Measurements from ENCODE around the gene SFMBT2. TPM values are rescaled to one million over a fixed set of nuclear protein-coding genes. Genes with fewer than 3 reads are reported as not detected.
"Not testable (repeated sequence)": the region's sequence is repeated elsewhere in the genome, so short reads cannot be mapped to it uniquely, and the experiment has no call there.

SFMBT2 gene
- polyA plus RNA-seq, 1 donor from 2014 or later = 1.6 TPM

DNA sequence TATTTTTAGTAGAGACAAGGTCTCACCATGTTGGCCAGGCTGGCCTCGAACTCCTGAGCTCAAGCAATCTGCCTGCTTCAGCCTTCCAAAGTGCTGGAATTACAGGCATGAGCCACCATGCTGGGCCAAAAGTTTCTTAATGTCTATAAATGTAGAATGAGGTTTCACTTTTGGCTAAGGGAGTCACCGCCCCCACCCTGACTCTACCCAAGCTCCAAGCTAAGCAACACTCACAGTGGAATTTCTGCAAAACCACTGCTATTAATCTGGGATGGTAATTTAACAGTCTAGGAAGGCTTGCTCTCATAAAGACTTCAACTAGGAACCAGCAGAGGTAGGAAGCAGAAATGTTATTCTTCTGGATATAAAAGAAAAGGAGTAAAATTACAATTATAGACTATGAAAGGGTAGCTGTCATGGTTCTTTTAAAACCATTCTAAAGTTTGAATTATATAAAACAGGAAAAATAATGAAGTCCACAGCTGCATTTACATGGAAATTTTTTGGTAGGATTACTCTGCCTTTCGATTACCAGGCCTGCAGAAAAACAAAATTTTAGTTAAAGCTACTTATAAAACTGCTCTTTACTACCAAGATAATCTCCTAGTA is 211.6 kb downstream of the SFMBT2 start:
- H3K27ac Mint-ChIP-seq = no peak overlapping the region

DNA sequence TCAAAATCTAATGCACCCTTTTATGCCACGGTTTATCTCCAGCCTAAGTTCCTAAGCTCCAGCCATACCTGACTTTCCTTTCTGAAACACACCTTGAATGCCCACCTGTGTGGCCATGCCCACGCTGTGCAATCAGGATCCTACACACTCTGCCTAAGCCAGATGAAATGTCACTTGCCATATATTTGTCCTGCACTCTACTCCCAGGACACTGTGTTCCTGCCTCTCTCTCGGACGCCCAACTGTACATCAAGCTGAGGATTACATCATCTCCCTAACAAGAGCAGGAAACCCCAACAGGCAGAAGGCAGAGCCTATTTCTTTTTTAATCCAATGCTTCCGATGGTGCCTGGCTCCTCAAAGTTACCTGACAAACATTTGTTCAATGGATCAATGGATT is 214.6 kb downstream of the SFMBT2 start:
- peaks cover 22% of the 10 kb centered on the region for H3K36me3 Mint-ChIP-seq
- H3K27ac Mint-ChIP-seq = no peak overlapping the region
- H3K4me1 Mint-ChIP-seq = peaks cover 12 to 22% (median 14%) of the 10 kb centered on the region in 3 donors
- H3K4me3 Mint-ChIP-seq = no peak overlapping the region
- no peaks in the 10 kb centered on the region for H3K27me3 Mint-ChIP-seq
- H3K9me3 Mint-ChIP-seq = peaks cover 0 to 2% (median 0%) of the 10 kb centered on the region in 3 donors

More for the DNA sequence above, 211.6 kb downstream of the SFMBT2 start:
- H3K36me3 Mint-ChIP-seq = peaks cover 23% of the 10 kb centered on the region
- no peak overlapping the region for H3K4me3 Mint-ChIP-seq
- H3K27me3 Mint-ChIP-seq = no peaks in the 10 kb centered on the region
- peaks cover 0 to 3% (median 2%) of the 10 kb centered on the region in 3 donors for H3K4me1 Mint-ChIP-seq
- no peaks in the 10 kb centered on the region for H3K9me3 Mint-ChIP-seq

DNA sequence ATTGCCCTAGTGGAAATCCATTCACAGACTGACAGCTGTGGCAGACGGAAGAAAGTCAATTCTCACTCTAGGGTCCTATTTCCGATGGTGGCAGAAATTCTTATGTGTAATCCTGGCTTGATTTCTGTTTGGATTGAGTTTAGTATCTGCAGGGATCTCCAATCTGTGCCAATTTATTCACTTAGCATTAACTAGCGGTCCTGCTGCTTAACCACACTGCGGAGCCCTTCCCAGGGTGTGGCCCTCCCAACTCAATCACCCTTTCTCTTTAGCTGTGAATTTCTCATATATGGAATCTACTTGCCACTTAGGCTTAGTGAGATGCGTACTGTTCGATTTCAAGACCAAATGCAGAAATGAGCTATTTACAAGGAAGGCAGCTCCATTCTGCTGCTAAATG is 215.7 kb downstream of the SFMBT2 start:
- no peak overlapping the region for H3K4me3 Mint-ChIP-seq
- no peaks in the 10 kb centered on the region for H3K27me3 Mint-ChIP-seq
- no peak overlapping the region for H3K27ac Mint-ChIP-seq
- peaks cover 0 to 4% (median 2%) of the 10 kb centered on the region in 3 donors for H3K9me3 Mint-ChIP-seq
- peaks cover 23% of the 10 kb centered on the region for H3K36me3 Mint-ChIP-seq
- peaks cover 12 to 22% (median 17%) of the 10 kb centered on the region in 3 donors for H3K4me1 Mint-ChIP-seq

DNA sequence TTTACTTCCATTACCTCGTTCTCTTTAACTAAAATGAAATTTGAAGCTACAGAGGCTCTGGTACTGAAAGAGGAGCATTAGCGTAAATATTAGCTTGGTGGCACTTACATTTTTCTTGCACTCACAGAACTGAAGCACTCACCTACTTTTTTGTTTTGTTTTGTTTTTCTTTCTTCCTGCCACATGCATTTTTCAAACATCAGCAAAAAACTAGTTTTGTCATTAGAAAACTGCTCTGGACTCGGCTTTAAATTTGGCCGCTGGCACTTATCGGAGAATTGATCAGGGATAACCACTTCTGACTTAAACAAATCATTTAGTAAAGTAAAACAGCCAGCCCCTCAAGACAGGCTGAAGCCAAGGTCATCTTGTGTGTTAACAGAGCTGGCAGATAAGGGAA is 216.3 kb downstream of the SFMBT2 start:
- Mint-ChIP-seq H3K9me3 (peaks cover 0 to 4% (median 2%) of the 10 kb centered on the region in 3 donors), H3K27ac (no peak overlapping the region), H3K4me1 (peaks cover 12 to 22% (median 17%) of the 10 kb centered on the region in 3 donors), H3K4me3 (peak overlapping the region in 1 of 4 donors; percentile 68), H3K27me3 (no peaks in the 10 kb centered on the region), H3K36me3 (peaks cover 23% of the 10 kb centered on the region)

DNA sequence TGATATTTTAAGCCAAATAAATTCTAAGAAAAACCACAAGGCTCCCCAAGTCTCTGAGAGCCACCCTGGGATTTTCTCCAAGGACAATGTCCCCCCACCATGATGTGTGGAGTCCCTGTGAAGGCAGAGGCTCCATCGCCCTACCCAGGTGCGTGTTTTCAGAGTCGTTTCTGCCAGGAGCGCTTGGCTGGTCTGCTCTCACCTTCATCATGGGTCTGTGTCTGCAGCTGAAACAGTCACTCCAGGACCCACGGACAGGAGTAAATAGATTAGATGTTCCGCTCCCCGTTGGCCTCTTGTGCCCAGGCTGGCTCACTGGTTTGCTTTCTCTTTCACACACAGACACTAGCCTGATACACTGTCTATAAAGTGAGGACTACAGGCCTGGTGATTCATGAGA is 217.5 kb downstream of the SFMBT2 start:
- H3K4me1 Mint-ChIP-seq = peaks cover 12 to 22% (median 18%) of the 10 kb centered on the region in 3 donors
- H3K9me3 Mint-ChIP-seq = peaks cover 0 to 5% (median 4%) of the 10 kb centered on the region in 3 donors
- H3K27ac Mint-ChIP-seq = peak overlapping the region in 2 of 3 donors; percentile 44 to 86
- H3K4me3 Mint-ChIP-seq = peak overlapping the region in 3 of 4 donors; percentile 54 to 89 (median 88)
- H3K27me3 Mint-ChIP-seq = no peaks in the 10 kb centered on the region
- H3K36me3 Mint-ChIP-seq = peaks cover 19% of the 10 kb centered on the region

DNA sequence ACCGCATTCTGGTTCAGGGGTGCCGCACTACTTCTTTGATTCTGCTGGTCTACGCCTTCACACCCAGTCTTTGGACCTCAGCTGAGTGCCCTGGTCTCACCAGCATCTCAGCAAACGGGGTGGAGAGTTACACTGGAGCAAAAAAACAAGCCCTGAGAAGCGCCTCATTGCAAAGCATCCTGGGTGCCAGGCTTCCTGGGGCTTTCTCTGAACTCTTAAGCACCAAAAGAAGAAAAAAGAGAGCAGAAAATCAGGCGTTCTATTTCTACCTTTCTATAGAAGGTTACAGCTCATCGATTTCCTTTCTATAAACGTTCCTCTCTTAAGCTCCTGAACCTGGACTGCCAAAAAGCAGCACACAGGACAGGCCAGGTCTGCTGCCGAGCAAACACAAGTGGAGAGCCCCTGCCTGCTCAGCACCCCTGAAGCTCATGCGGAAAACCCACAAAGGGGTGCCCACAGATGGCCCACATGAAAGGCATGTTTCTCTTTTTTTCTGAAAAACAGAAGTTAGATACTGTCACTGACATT is 217.9 kb downstream of the SFMBT2 start:
- H3K4me1 Mint-ChIP-seq = peaks cover 12 to 22% (median 18%) of the 10 kb centered on the region in 3 donors
- peak overlapping the region in 2 of 3 donors; percentile 44 to 56 for H3K27ac Mint-ChIP-seq
- H3K27me3 Mint-ChIP-seq = no peaks in the 10 kb centered on the region
- H3K36me3 Mint-ChIP-seq = peaks cover 17% of the 10 kb centered on the region
- H3K4me3 Mint-ChIP-seq = peak overlapping the region in 2 of 4 donors; percentile 88 to 89
- H3K9me3 Mint-ChIP-seq = peaks cover 0 to 5% (median 4%) of the 10 kb centered on the region in 3 donors

DNA sequence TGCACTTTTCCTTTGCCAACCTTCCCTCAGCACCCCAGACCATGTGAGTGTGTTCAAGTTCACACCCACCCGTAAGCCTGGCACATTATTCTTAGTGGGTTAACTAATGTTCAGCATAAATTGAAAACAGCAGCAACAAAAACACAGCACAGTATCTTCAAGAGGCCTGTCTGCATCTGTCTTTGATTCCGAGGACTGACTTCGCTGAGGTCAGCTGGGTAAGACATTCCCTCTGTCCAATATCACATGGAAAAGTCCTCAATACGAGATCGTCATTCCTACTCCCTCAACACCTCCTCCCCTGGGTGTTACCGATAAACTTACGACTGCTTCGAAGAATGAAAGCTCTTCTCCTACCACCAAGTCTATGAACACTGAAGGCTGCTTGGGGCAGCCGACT is 218.8 kb downstream of the SFMBT2 start:
- H3K27ac Mint-ChIP-seq = no peak overlapping the region
- peaks cover 17% of the 10 kb centered on the region for H3K36me3 Mint-ChIP-seq
- no peak overlapping the region for H3K4me3 Mint-ChIP-seq
- no peaks in the 10 kb centered on the region for H3K27me3 Mint-ChIP-seq
- peaks cover 17 to 22% (median 18%) of the 10 kb centered on the region in 3 donors for H3K4me1 Mint-ChIP-seq
- peaks cover 0 to 5% (median 4%) of the 10 kb centered on the region in 3 donors for H3K9me3 Mint-ChIP-seq

DNA sequence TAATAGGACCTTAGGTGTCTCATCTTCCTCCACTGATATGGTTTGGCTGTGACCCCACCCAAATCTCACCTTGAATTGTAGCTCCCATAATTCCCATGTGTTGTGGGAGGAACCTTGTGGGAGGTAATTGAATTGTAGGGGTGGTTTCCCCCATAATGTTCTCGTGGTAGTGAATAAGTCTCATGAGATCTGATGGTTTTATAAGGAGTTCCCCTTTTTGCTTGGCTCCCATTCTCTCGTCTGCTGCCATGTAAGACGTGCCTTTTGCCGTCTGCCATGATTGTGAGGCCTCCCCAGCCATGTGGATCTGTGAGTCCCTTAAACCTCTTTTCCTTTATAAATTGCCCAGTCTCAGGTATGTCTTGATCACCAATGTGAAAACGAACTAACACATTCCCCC is 220.1 kb downstream of the SFMBT2 start:
- Mint-ChIP-seq H3K4me1 (peaks cover 19 to 24% (median 23%) of the 10 kb centered on the region in 3 donors), H3K36me3 (peaks cover 14% of the 10 kb centered on the region)
- not testable (repeated sequence) for H3K4me3 Mint-ChIP-seq, H3K27ac Mint-ChIP-seq, H3K27me3 Mint-ChIP-seq, H3K9me3 Mint-ChIP-seq

DNA sequence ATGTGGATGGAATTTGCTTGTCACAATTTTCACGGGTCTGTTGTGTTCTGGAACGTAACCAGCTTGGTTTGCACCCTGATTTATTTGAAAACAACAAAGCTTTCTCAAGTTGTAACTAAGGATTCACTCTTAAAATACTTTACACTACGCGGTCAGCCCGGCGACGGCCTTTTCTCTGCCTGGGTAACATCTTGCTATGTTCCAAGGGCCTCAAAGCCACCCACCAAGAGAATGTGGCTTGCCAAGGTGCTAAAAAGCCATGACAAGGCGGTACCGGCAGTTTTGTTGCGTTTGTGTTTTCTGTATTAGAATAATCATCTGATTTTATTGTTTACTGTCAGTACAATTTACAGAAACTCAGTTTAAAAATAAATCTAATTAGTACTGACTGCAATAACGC is 220.9 kb downstream of the SFMBT2 start:
- Mint-ChIP-seq H3K36me3 (peaks cover 10% of the 10 kb centered on the region), H3K4me3 (no peak overlapping the region), H3K9me3 (peaks cover 0 to 5% (median 4%) of the 10 kb centered on the region in 3 donors), H3K4me1 (peaks cover 28 to 33% (median 31%) of the 10 kb centered on the region in 3 donors), H3K27me3 (no peaks in the 10 kb centered on the region), H3K27ac (peak overlapping the region in 1 of 3 donors; percentile 50)

DNA sequence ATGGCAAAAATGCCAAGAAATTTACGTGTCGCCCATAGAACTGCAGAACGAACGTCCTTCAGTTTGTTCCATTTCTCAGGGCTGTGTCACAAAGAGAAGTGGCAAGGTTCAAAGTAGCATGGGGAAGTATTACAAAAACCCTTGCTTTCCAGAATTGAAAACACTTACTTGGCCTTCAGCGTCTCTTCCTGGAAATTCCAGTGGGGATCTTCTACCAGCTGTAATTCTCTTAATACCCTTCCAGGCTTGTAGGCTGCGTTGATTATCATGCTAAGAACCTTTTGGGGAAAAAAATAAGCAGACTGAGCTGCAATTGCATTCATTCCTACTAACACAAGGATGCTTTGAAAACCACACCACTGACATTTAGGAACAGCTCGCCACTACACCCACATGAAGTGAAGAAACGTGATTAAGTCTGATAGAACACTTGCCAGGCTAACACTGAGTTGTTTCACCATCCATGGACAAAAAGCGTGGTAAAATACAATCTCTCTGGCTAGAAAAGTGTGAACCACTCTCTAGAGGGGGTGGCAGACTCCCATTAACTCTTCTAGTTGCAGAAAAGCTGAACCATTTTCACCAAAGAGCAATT is 222.3 kb downstream of the SFMBT2 start:
- Mint-ChIP-seq H3K4me3 (no peak overlapping the region), H3K27me3 (no peaks in the 10 kb centered on the region), H3K27ac (no peak overlapping the region), H3K9me3 (peaks cover 5 to 7% (median 6%) of the 10 kb centered on the region in 3 donors), H3K4me1 (peaks cover 26 to 37% (median 33%) of the 10 kb centered on the region in 3 donors), H3K36me3 (peaks cover 9% of the 10 kb centered on the region)

DNA sequence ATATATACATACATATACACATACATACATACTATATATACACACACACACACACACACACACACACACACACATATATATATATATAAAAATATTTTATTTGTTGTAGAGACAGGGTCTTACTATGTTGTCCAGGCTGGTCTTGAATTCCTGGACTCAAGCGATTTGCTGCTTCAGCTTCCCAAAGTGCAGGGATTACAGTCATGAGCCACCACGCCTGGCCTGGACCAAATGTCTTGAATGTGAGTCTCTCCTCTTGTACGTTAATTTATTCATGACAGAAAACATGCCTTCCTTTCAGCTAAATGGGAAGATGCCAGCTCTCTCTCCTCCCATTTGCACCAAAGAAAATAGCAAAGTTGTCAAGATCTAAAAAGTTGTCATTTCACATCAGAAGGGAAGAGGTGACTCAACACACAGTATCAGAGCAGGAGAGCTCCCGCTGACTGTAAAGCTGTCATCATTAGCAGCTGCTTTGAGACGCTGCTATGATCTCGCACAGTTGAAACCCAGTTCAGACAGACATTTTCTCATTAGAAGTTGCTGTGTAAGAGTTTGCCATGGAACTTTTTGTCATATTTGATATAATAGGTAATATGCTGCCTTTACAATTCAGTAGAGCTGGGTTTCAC is 224.3 kb downstream of the SFMBT2 start:
- Mint-ChIP-seq H3K4me3 (no peak overlapping the region), H3K27me3 (no peaks in the 10 kb centered on the region), H3K36me3 (peaks cover 6% of the 10 kb centered on the region), H3K9me3 (peaks cover 6 to 9% (median 7%) of the 10 kb centered on the region in 3 donors), H3K4me1 (peaks cover 19 to 33% (median 22%) of the 10 kb centered on the region in 3 donors), H3K27ac (peak overlapping the region in 1 of 3 donors; percentile 39)

DNA sequence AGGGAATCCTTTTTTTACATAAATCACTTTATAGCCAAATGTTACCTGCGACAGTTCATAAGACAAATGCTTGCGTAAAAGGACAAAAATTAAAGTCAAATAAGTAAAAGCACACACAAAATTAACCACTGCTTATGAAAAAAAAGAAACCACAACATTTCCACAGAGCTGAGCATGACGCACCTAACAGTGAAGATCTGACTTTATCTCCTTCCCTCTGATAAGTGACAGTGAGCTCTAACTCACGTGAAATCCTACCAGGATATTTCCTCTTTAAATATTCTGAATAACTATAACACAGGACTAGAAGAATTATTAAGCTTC is 225.5 kb downstream of the SFMBT2 start:
- Mint-ChIP-seq H3K27ac (peak overlapping the region in 2 of 3 donors; percentile 55 to 91), H3K9me3 (peaks cover 5 to 6% (median 5%) of the 10 kb centered on the region in 3 donors), H3K4me1 (peaks cover 16 to 33% (median 22%) of the 10 kb centered on the region in 3 donors), H3K27me3 (no peaks in the 10 kb centered on the region), H3K4me3 (peak overlapping the region in 2 of 4 donors; percentile 69 to 81), H3K36me3 (no peaks in the 10 kb centered on the region)

DNA sequence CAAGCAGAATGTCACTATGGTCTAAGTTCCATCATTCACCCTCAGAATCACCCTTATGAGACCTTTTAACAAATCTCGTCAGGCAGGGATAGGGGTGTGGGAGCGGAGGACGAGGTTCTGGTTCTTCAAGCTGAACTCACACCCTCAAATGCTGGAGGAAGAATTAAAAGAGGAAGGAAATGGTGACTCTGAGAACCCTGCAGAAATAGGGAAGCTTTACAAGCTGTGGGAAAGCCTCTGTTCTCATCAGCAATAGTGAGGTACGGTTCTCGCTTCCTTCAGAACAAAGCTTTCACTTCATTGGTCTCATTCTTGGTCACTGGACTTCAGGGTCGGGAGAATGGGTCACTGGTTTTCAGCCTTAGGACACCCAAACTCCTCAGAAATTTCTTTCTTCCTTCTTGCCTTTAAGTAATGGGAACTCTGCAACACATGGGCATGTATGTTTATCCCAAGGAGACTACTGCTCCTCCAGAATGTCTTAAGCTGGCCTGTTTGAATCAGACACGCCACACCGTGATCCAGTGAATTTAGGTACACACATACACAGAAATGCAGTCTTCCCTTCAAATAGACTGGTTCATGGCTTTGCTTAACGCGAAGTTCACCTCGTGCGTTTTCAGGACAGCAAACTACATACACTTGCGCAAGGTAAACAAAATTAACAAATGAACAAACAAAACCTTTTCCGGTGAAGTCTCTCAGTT is 226.0 kb downstream of the SFMBT2 start:
- H3K36me3 Mint-ChIP-seq = no peaks in the 10 kb centered on the region
- H3K27me3 Mint-ChIP-seq = no peaks in the 10 kb centered on the region
- peak overlapping the region; percentile 3 to 81 (median 38) for H3K4me3 Mint-ChIP-seq
- H3K9me3 Mint-ChIP-seq = peaks cover 5 to 6% (median 5%) of the 10 kb centered on the region in 3 donors
- H3K27ac Mint-ChIP-seq = peak overlapping the region; percentile 55 to 91 (median 82)
- peaks cover 16 to 33% (median 22%) of the 10 kb centered on the region in 3 donors for H3K4me1 Mint-ChIP-seq

DNA sequence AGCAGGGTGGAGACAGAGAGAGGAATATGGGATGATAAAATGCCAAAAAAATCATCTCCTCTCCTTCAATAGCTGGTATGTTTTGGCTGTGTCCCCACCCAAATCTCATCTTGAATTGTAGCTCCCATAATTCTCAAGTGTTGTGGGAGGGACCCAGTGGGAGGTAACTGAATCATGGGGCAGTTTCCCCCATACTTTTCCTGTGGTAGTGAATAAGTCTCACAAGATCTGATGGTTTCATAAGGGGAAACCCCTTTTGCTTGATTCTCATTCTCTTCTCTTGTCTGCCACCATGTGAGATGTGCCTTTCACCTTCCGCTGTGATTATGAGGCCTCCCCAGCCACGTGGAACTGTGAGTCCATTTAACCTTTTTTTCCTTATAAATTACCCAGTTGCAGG is 226.7 kb downstream of the SFMBT2 start:
- H3K36me3 Mint-ChIP-seq, H3K27me3 Mint-ChIP-seq, H3K9me3 Mint-ChIP-seq: not testable (repeated sequence)
- Mint-ChIP-seq H3K27ac (peak overlapping the region; percentile 46 to 91 (median 55)), H3K4me3 (peak overlapping the region in 3 of 4 donors; percentile 6 to 81 (median 69)), H3K4me1 (peaks cover 16 to 33% (median 22%) of the 10 kb centered on the region in 3 donors)

Measured in IgD-negative memory B cell (primary cell).